IPS-18a (cell line): ENCODE results near the gene KIAA0513.
A peak's percentile ranks its signal among the peaks of the same experiment; 100 is the strongest.

Experiments used
- H3K27ac ChIP-seq: one replicate; pipeline ENCODE4 v1.5.1; 2013; ENCODE audit warnings: low read length
- H3K27me3 ChIP-seq: one replicate; pipeline ENCODE4 v1.6.1; 2013; ENCODE audit warnings: mild to moderate bottlenecking, low read length; ENCODE audit not compliant: control insufficient read depth, insufficient read depth
- H3K36me3 ChIP-seq: one replicate; pipeline ENCODE4 v1.6.1; 2013; ENCODE audit warnings: low read depth, low read length; ENCODE audit not compliant: control insufficient read depth
- H3K4me1 ChIP-seq: one replicate; pipeline ENCODE4 v1.6.1; 2013; ENCODE audit warnings: low read depth, low read length; ENCODE audit not compliant: control insufficient read depth
- H3K4me3 ChIP-seq: one replicate; pipeline ENCODE4 v1.5.1; 2013; ENCODE audit warnings: low read length
- H3K9ac ChIP-seq: one replicate; pipeline ENCODE4 v1.6.1; 2013; ENCODE audit warnings: mild to moderate bottlenecking, low read length, moderate library complexity
- H3K9me3 ChIP-seq: one replicate; pipeline ENCODE4 v1.6.1; 2013; ENCODE audit warnings: low read depth, low read length; ENCODE audit not compliant: control insufficient read depth

The KIAA0513 gene

GRCh38 chr16:85078952-85079351 is 51.4 kb downstream of the KIAA0513 start:
- Histone ChIP-seq H3K4me3 (no peak overlapping the region), H3K27me3 (peaks cover 37% of the 10 kb centered on the region)

GRCh38 chr16:85079785-85080570 is 52.4 kb downstream of the KIAA0513 start:
- no peaks in the 10 kb centered on the region for H3K36me3 ChIP-seq
- H3K9me3 ChIP-seq = no peaks in the 10 kb centered on the region
- no peak overlapping the region for H3K4me3 ChIP-seq
- H3K4me1 ChIP-seq = peaks cover 43% of the 10 kb centered on the region
- H3K27me3 ChIP-seq = peaks cover 45% of the 10 kb centered on the region
- H3K27ac ChIP-seq = no peak overlapping the region
- H3K9ac ChIP-seq = no peak overlapping the region

More at GRCh38 chr16:85078952-85079351, 51.4 kb downstream of the KIAA0513 start:
- peaks cover 40% of the 10 kb centered on the region for H3K4me1 ChIP-seq
- H3K9me3 ChIP-seq = no peaks in the 10 kb centered on the region
- H3K27ac ChIP-seq = no peak overlapping the region
- H3K36me3 ChIP-seq = no peaks in the 10 kb centered on the region
- H3K9ac ChIP-seq = no peak overlapping the region

GRCh38 chr16:85081038-85081437 is 53.4 kb downstream of the KIAA0513 start:
- Histone ChIP-seq H3K27me3 (peaks cover 49% of the 10 kb centered on the region), H3K4me1 (peaks cover 39% of the 10 kb centered on the region), H3K9me3 (no peaks in the 10 kb centered on the region), H3K27ac (no peak overlapping the region), H3K36me3 (no peaks in the 10 kb centered on the region), H3K9ac (no peak overlapping the region), H3K4me3 (no peak overlapping the region)

GRCh38 chr16:85081765-85082164 is 54.2 kb downstream of the KIAA0513 start:
- H3K9me3 ChIP-seq = no peaks in the 10 kb centered on the region
- H3K4me1 ChIP-seq = peaks cover 39% of the 10 kb centered on the region
- peak overlapping the region; percentile 39 for H3K4me3 ChIP-seq
- H3K36me3 ChIP-seq = no peaks in the 10 kb centered on the region
- no peak overlapping the region for H3K27ac ChIP-seq
- H3K9ac ChIP-seq = no peak overlapping the region
- H3K27me3 ChIP-seq = peaks cover 49% of the 10 kb centered on the region

GRCh38 chr16:85082173-85083050 is 54.8 kb downstream of the KIAA0513 start:
- Histone ChIP-seq H3K36me3 (no peaks in the 10 kb centered on the region), H3K27ac (no peak overlapping the region), H3K4me3 (peak overlapping the region; percentile 39), H3K27me3 (peaks cover 49% of the 10 kb centered on the region), H3K9ac (peak overlapping the region; percentile 8), H3K9me3 (no peaks in the 10 kb centered on the region), H3K4me1 (peaks cover 35% of the 10 kb centered on the region)

GRCh38 chr16:85083051-85083639 is 55.5 kb downstream of the KIAA0513 start:
- Histone ChIP-seq H3K9me3 (no peaks in the 10 kb centered on the region), H3K36me3 (no peaks in the 10 kb centered on the region), H3K4me3 (peak overlapping the region; percentile 39), H3K9ac (peak overlapping the region; percentile 8), H3K27me3 (peaks cover 49% of the 10 kb centered on the region), H3K27ac (no peak overlapping the region), H3K4me1 (peaks cover 35% of the 10 kb centered on the region)

GRCh38 chr16:85084841-85085510 is 57.4 kb downstream of the KIAA0513 start:
- H3K9me3 ChIP-seq = no peaks in the 10 kb centered on the region
- H3K27ac ChIP-seq = no peak overlapping the region
- no peak overlapping the region for H3K9ac ChIP-seq
- H3K27me3 ChIP-seq = peaks cover 45% of the 10 kb centered on the region
- no peaks in the 10 kb centered on the region for H3K36me3 ChIP-seq
- no peak overlapping the region for H3K4me3 ChIP-seq
- H3K4me1 ChIP-seq = peaks cover 35% of the 10 kb centered on the region

GRCh38 chr16:85085721-85086120 is 58.1 kb downstream of the KIAA0513 start:
- H3K36me3 ChIP-seq = no peaks in the 10 kb centered on the region
- peaks cover 42% of the 10 kb centered on the region for H3K27me3 ChIP-seq
- H3K9ac ChIP-seq = no peak overlapping the region
- peaks cover 35% of the 10 kb centered on the region for H3K4me1 ChIP-seq
- no peak overlapping the region for H3K4me3 ChIP-seq
- no peak overlapping the region for H3K27ac ChIP-seq
- H3K9me3 ChIP-seq = no peaks in the 10 kb centered on the region

- Histone ChIP-seq H3K9ac (no peak overlapping the region), H3K27ac (no peak overlapping the region), H3K4me1 (peaks cover 27% of the 10 kb centered on the region), H3K27me3 (peaks cover 33% of the 10 kb centered on the region), H3K4me3 (no peak overlapping the region), H3K9me3 (no peaks in the 10 kb centered on the region), H3K36me3 (no peaks in the 10 kb centered on the region)
Observed at GRCh38 chr16:85086347-85087291, 59.0 kb downstream of the KIAA0513 start.

GRCh38 chr16:85087899-85088569 is 60.4 kb downstream of the KIAA0513 start:
- no peak overlapping the region for H3K9ac ChIP-seq
- H3K4me3 ChIP-seq = no peak overlapping the region
- H3K36me3 ChIP-seq = no peaks in the 10 kb centered on the region
- peaks cover 13% of the 10 kb centered on the region for H3K4me1 ChIP-seq
- no peaks in the 10 kb centered on the region for H3K9me3 ChIP-seq
- peaks cover 21% of the 10 kb centered on the region for H3K27me3 ChIP-seq
- no peak overlapping the region for H3K27ac ChIP-seq
